Measurements from ENCODE around the gene C20orf144.

Gene C20orf144

DNA sequence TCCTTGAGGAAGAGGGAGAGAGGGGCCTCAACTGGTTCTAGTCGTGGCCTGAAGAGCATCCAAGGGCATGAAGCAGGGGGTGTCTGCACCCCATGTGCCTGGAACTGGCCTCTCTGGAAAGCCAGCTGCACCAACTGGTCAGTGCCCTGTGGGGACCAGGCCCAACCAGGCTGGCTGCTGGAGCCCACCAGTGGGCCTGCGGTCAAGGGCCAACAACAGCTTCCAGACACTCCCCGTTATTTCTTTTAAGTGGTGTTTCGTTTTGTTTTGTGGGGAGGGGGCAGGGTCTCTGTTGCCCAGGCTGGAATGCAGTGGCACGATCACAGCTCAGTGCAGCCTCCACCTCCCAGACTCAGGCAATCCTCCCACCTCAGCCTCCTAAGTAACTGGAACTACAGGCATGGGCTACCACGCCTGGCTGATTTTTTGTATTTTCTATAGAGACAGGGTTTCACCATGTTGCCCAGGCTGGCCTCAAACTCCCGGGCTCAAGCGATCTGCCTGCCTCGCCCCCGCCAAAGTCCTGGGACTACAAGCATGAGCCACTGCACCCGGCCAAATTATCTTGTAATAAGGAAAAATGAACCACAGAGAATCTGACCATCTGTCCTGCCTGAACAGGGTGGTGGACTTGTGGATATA, 11.9 kb upstream of the C20orf144 start:
- DNase-seq, result no peak

DNA sequence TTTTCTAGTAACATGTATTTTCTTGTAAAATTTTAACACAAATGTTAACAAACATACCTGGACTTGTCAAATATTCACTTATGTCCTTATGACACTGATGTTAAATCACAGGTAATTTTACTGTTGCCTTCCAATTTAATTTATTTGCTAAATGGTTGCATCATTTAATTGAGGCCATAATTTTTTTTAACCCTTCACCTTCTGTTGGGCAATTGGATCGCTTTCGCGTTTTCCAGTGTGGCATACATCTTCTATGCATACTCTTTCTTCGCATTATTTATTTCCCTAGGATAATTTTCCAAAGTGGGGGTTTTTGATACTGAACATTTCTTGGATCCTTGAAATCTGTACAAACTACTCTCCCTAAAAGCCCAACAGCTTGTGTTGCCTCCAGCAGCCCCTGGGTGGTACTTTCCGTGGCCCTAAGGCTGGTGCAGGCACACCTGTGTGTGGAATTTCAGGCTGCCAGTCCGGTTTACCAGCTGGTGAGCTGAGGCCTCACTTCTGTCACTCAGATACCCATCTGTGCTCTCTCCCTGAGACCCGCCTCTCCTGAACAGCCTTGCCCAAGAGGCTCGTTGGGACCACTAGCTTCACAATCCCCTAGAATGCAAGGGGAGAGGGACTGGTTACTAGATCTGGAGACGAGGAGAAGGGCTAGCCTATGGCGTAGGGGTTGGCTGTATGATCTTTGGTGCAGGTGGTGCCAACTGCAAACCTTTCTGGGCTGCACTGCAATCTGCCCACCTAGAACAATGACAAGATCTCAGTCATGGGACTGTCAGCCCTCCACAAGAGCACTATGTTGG, 11.2 kb upstream of the C20orf144 start:
- DNase-seq, result no peak

DNA sequence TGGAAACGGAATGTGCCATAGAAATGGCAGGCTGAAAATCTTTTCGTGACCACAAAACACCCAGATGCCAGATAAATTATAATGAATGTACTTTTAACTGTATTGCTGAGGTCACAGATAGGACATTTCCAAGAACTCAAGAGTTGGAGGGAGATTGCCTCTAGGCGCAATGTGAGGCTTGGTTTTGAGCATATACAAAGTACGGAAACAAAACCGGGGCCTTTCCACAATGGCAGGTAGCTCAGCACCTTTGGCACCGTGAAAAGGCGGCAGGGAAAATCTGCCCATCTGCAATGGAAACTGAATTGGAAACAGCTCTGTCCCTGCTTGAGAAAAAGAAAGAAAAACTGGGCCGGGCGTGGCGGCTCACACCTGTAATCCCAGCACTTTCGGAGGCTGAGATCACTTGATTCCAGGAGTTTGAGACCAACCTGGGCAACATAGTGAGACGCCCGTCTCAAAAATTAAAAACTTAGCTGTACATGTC, 10.5 kb upstream of the C20orf144 start:
- DNase-seq, result no peak

DNA sequence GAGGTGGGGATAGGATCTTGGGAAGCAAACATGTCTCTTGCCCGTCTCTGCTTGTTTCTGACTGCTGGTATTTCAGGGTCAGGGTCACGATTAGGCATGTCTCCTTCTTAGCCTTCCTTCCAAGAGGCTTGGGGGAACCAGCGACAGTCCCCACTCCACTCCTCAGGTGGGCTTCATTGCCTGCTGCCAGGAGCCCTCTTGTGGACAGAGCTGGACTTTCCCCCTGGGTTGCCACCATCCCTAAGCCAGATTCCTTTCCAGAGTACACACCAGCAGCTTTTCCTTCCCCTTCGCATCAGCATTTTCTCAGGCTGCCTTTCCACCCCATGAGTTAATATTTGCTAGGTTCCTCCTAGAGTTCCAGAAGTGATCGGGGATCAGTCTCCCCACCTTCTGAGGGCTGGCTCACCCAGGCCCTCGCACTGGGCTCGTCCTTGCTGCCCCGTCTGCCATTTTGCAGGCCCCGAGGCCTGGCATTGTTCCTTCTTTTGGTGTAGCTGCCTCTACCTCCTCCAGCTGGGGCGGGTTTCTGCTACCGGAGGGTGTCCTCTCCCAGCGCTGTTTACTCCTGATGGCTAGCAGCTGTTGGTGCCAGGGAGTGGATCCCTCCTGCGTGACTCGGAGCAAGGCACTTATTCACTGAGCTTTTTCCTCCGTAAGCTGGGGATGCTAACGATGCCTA, 8.8 kb upstream of the C20orf144 start:
- DNase-seq, result peak; percentile 58

DNA sequence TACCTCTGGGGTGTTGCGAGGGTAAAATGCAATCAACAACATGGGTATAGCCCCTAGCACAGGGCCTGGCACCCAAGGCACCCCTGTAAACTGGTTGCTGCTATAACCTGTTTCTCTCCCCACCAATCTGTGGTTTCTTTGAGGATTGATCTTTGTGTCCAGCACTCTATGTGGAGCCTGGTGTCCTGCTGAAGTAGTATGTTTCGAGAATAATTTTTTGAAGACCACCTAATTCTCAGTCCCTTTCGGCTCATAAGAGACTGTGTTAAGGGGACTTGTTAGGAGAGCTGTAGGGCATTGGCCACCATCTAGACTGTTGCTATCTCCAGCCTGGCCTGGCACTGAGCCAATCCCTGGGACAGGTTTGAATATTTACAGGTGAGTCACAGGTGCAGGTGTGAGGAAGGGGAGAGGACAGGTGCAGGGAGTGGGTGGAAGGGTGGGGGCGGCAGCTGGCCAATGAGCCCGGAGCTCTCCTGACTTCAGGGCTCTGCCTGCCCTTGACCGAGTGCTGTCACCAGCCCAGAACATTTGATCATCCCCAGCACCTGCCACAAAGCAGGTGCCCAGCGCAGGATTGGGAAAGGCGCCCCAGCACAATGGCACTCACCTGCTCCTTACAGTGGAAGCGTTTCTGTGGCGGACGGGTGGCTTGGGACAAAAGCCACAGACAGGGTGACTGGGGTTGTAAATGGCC, 8.1 kb upstream of the C20orf144 start:
- DNase-seq, result no peak

DNA sequence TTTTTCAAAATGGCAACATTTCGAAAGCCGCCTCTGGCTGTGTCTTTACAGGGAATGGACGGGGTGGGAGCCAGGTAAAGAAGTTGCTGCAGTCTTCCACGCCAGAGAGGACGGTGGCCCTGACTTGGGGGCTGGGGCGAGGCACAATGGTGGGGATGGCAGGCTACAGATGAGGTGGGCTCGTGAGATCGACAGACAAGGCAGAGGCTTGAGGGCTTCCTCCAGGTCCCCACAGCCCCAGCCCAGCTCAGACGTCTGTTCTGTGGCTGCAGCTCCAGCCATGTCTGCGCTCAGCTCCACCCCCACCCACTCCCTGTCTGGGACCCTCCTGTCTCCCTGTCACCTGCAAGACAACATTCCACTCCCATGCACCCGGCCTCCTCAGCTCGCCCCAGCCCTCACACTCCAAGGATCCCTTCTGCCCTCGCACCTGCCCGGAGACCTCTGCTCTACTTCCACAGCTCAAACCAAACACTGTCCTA, 7.4 kb upstream of the C20orf144 start:
- no peak for DNase-seq

DNA sequence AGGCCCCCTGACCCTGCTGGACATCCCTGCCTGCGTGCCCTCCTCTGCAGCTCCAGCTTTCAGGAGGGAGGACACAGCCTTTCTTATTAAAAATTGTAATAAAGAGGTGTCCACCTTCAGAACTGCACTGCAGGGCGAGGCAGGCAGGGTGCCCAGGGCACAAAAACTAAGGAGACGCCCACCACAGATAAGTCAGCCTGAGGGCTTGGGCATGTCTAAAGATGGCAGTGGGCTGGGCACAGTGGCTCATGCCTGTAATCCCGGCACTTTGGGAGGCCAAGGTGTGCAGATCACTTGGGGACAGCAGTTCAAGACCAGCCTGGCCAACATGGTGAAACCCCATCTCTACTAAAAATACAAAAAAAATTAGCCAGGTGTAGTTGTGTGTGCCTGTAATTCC, 7.0 kb upstream of the C20orf144 start:
- no peak for DNase-seq

DNA sequence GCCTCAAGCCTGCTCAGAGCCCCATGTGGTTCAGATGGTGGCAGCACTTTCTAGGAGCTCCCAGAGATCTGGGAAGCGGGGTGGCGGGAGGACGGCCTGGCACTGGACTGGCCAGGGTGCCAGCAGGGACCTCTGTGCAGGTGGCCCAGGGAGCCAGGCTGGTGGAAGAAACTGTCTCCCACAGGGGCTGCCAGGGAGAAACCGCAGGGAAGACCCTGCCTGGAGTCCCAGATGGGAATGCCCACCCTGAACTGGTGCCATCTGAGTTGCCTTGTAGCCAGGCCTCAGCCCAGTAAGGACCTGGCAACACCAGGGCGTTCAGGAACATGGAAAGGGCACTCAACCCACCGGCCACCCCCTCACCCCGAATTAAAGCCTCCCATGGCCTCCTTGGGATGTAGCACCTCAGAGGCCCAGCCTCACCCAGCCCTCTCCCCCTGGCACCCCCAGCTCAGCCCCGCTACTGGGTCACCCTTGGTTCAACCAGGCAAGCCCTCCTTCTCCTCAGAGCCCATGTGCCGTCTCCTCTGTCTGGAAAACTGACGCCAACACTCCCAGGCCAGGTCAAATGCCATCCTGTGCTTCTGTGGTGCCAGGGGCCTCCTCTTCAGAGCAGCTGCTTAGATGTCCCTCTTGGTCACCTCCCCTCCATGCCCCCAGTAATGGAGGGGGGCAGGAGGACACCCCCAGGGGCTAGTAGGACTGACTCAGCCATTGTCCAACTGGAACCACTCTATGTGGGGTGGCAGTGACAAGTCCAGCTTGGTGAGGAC, 5.9 kb upstream of the C20orf144 start:
- no peak for DNase-seq

DNA sequence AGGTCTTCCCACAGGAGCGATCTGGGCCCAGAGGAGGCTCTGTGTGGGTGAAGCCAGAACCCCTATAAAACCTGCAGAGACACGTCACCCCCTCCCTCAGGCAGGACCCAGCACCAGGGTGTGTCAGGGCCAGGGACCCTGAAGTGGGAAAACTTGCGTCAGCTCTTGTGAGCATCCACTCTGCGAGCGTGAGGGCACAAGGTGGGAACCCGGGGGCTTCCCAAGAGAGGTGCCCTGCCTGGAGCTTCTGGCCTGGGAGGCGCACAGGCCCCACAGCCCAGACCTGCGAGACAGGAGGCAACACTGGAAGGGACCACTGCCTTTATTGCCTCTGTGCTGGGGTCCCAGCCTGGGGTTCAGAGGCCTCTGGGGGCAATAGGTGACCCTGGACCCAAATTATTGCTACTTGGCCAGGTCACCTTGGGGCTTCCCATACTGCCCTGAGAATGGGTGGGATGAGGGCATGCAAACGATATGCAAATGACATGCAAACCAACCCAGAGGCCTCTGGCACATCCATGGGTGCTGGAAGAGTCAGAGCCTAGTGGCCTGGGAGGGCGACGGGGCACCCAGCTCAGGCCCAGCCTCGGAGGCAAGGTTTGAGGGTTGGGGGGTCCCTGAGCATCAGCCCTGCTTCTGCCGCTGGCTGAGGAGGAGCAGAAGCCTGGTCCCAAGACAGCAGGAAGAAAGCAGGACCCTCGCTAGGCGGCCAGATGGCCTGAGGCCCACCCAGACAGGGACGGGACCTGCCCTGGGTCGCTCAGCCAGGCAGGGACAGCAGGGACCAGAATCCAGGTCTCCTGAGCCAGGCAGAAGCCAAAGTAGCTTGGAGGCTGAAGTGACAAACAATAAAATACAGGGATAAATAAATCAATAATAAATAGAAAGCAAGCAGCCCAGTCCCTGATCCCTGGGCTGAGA, 5.1 kb upstream of the C20orf144 start:
- no peak for DNase-seq

DNA sequence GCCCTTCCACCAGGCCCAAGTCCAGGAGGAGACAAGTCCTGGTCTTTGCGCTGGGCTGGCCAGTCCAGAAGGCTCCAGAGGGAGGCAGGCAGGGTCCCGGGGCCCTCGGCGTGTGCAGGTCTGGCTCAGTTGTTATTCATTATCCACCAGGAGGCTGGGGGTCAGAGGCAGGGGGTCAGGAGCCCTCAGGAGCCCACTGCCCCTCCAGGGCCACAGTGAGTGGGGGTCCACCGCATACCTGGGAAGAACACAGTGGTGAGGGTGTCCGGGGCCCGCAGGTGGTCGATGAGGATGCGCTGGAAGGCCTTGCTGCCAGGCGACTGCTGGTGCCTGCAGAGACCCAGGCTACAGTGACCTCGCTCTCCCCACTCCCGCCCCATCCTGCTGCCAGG, 4.4 kb upstream of the C20orf144 start:
- DNase-seq, result no peak

DNA sequence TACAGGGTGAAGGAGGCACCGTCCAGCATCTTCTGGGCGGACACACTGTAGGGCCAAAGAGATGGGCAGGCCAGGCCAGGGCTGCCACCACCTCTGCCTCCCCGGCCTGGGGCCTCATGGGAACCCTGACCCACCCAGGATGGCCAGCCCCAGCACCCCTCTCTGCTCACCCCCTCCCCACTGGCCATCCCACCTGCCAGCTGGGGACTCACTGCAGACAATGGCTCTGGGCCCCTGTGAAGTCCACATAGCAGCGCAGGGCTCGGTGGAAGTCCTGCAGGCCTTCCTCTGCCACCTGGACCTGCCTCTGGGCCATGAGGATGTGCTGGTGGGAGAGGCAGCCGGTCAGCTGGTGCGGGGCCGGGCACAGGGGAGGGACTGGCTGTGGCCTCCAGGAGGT, 3.6 kb upstream of the C20orf144 start:
- DNase-seq, result no peak

DNA sequence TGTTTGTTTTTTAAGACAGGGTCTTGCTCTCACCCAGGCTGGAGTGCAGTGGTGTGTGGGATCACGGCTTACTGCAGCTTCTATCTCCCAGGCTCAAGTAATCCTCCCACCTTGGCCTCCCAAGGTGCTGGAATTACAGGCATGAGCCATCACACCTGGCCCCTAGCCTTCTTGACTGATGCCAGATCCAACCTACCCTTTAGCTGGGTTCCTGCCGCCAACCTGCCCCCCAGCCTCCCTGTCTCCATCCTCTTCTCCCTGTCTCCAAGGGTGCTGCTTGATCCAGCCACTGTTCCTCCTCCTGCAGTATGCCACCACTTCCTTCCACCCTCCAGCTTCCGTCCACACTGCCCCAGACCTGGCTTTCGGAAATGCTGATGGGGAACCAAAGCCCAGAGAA, 3.2 kb upstream of the C20orf144 start:
- DNase-seq, result no peak

DNA sequence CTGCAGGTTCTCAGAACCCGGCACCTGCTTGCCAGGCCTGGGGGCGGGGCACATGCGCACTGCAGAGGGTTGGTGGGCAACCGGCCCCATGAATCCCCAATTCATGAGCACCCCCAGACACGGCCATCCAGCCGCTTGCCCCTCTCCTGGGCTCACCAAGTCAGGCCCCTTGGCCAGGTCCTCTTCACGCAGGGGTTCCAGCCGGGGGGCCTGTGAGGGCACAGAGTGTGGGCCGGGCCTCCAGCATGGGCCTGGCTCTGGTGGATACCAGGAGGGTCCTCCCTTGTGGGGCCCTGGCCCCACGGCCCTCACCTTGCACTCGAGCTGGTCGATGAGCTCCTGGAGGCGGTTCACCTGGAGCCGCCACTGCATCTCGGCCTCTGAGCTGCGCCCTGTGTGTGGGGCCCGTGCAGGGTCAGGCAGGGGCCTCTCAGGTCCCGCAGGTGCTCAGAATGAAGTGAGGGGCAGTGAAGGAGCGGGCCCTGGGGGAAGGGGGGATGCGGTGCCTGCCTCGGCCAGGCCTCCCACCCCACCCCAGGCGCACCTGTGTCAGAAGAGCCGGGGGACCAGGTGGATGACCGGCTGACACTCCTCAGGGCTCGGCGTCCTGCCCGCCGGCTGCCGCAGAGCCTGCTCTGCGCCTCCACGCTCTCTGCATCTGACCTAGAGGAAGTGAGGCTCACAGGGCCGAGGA, 2.6 kb upstream of the C20orf144 start:
- DNase-seq, result no peak

DNA sequence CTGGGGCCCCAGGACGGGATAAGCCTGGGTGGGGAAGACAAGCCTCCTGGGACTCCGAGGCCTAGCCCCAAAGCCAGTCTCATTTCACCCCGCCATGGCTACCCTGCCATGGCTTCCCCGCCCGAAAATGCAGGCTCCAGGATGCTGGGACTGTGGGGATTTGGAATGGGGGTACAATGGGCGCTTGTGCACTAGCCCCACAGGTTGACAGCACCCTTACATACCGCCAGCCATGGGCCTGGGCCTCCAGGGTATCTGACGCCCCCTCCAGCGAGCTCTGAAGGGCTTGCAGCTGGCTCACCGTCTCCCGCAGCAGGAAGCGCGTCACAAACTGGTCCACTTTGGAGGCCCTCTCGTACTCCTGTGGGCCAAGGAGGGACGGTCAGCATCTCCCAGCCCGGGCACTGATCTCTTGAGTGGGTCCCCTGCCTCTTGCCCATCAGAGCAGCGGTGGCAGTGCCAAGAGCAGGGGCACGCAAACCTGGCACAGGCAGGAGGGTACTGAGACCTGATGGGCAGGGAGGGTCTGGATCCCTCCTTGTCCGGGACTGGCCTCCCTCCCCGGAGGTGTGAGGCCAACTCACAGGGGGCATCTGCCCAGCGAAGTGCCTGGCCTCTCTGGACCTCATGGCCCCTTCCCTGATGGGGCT, 2.0 kb upstream of the C20orf144 start:
- no peak for DNase-seq

DNA sequence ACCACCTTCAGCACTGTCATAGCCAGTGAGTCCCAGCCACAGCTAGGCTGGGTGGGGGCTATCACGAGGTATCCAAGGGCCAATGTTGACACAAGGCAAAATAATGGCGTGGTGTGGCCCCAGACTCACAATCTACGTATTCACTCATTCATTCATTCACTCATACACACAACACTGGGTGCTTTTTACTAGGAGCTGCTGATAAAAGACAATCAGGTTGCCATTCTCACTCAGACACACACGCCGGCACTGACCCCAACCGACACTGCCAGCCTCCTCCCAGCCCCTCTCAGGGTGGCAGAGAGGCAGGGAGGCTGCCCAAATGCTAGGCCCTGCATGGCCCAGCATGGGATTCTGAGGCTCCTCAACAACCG, 1.5 kb upstream of the C20orf144 start:
- DNase-seq, result no peak

DNA sequence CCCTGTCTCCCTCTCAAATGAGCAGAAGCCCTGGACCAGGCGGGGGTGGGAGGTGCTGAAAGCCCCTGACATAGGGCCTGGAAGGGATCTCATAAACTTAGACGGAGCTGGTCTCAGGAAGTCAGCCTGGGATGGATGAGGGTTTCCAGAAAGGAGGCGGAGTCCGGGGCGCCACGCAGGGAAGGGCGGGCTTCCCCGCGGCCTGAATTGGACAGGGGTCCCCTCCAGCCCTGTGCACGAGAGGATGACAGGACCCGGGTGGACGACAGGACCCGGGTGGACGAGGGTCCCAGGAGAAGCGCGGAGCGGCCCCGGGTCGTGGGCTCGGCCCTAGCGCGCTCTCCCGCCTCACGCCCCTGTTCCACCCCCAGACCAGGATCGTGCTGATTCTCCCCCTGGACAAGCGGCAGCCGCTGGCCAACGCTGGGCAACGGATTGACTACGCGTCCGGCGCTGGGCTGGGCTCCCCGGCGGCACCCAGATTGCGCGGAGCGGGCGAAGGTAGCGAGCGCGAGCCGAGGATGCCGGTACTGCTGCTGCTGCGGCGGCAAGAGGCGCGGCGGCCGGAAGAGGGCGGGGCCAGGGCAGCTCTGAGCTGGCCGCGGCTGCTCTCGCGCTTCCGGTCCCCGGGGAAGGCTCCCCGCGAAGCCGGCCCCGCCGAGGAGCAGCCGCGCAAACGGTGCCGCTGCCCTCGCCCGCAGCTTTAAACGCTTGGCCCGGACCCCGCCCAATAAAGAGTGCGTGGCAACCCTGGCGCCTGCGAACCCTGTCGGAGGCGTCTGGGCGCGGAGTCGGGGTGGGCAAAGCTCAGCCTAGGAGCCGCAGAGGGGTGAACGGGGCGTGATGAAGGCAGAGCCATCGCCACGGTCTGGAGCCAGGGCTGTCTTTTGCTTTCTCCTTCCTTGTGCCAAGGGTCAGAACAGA, 1.3 kb downstream of the C20orf144 start:
- peak; percentile 73 for DNase-seq

DNA sequence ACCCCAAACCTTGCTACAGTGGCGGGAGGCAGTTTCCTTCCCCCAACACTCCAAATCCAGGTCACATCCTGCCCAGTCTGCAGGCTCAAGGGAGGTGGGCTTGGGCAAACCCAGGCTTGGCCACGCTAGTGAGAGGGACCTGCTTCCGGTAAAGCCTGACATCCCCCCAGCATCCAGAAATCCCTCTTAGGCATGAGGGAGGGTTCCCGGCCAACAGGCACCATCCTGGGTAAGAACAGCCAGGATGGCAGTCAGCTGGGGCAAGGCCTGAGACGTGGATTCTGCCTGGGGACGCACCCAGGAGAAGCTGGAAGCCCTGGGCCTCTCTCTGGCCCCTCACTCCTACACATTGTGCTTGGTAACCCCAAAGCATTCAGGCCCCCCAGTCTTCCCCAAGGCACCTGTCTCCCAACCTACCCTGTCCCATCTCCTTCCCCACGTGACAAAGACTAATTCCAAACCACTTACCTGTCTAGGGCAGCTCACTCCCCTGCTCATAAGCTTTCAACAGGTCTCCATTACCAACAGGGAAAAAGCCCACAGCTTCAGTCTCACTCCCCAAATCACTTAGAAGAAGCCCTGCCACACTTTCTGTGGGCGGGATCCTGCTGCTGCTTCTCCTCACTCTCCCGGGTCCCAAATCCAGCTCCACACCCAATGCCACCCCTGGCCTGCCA, 2.1 kb downstream of the C20orf144 start:
- DNase-seq, result no peak

DNA sequence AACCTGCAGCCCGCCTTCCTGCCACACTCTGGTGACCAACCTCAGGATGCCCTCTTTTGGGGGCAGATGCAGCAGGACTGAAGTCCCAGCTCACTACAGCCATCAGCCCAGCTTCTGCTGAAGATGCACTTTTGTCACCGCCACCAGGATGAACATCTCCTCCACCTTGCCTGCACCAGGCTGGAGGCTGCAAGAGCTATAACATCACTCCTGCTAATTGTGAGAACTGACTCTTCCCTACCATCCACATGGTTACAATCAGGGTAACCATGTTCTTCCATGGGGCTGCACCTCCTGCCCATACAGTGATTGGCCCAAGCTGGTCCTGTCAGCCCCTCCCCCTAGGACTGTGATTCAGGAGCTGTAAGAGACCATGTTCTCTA, 2.6 kb downstream of the C20orf144 start:
- no peak for DNase-seq

Measured in fibroblast of skin of right quadriceps (primary cell).